Measurements from ENCODE around the gene ADRA2C. TPM values are rescaled to one million over a fixed set of nuclear protein-coding genes. Genes with fewer than 3 reads are reported as not detected.
A peak's percentile ranks its signal among the peaks of the same experiment; 100 is the strongest.

The ADRA2C gene
- total and polyA plus RNA-seq, 2 of the 13 experiments (the other 11 are each of a cell fraction or from before 2014, with no cell fraction given): 15.4 to 69.7 TPM

- peak; percentile 15; the same call in 1 of the 2 replicates for TF ChIP-seq ZNF572 (CRISPR knock-in tag; IDR thresholded peaks at IDR 0.05)
- 0 out of 2 replicates have a peak, but pooled peaks have one; percentile 44 for TF ChIP-seq ZNF614 (CRISPR knock-in tag; IDR thresholded peaks at IDR 0.05; ENCODE audit: borderline replicate concordance)
- TF ChIP-seq ZNF451 (CRISPR knock-in tag; IDR thresholded peaks at IDR 0.05): peak; percentile 37; the same call in 1 of the 2 replicates
- TF ChIP-seq ZNF83 (CRISPR knock-in tag; IDR thresholded peaks at IDR 0.05; ENCODE audit: borderline replicate concordance): no peak
- peak; percentile 80; the same call in 1 of the 2 replicates for TF ChIP-seq FOXO1 (CRISPR knock-in tag; IDR thresholded peaks at IDR 0.05)
- TF ChIP-seq AKNA (CRISPR knock-in tag; IDR thresholded peaks at IDR 0.05; ENCODE audit: borderline replicate concordance): peak; percentile 72; the same call in 1 of the 2 replicates
- no peak for TF ChIP-seq GATAD1 (CRISPR knock-in tag; IDR thresholded peaks at IDR 0.05)
- no peak; the same call in 1 of the 2 replicates for TF ChIP-seq DR1 (CRISPR knock-in tag; IDR thresholded peaks at IDR 0.05)
- TF ChIP-seq HNRNPL (IDR thresholded peaks at IDR 0.05; ENCODE audit: low read depth, low read length): peak; percentile 77; the same call in 1 of the 2 replicates
- 0 out of 2 replicates have a peak, but pooled peaks have one; percentile 74 for TF ChIP-seq BRD4 (CRISPR knock-in tag; IDR thresholded peaks at IDR 0.05)
- peak; percentile 54; the same call in 1 of the 2 replicates for TF ChIP-seq KDM5B (CRISPR knock-in tag; IDR thresholded peaks at IDR 0.05; ENCODE audit: borderline replicate concordance)
- TF ChIP-seq RBM22 (optimal IDR thresholded peaks at IDR 0.05; ENCODE audit: low read length): no peak
- no peak for TF ChIP-seq NBN (conservative IDR thresholded peaks at IDR 0.05)
- no peak for TF ChIP-seq SMARCE1 (IDR thresholded peaks at IDR 0.05; ENCODE audit: borderline replicate concordance)
- no peak for TF ChIP-seq AFF4 (CRISPR knock-in tag; IDR thresholded peaks at IDR 0.05)
- TF ChIP-seq ZSCAN29 (CRISPR knock-in tag; conservative IDR thresholded peaks at IDR 0.05): peak; percentile 66; the same call in 1 of the 2 replicates
- no peak for TF ChIP-seq TEAD3 (CRISPR knock-in tag; optimal IDR thresholded peaks at IDR 0.05; ENCODE audit: borderline replicate concordance)
- peak; percentile 71; the same call in 1 of the 2 replicates for TF ChIP-seq ZNF841 (CRISPR knock-in tag; IDR thresholded peaks at IDR 0.05; ENCODE audit: borderline replicate concordance)
- peak; percentile 96 for TF ChIP-seq TFDP1 (CRISPR knock-in tag; IDR thresholded peaks at IDR 0.05; ENCODE audit: borderline replicate concordance)
- TF ChIP-seq GFI1 (CRISPR knock-in tag; IDR thresholded peaks at IDR 0.05; ENCODE audit: borderline replicate concordance): peak; percentile 64
These were observed 18.5 kb downstream of the ADRA2C start (continued) for GRCh38 chr4:3784454-3785291.

Measured in HepG2 (cell line).